GM13976 (cell line): ENCODE data around the gene RAD9A.

Experiments
- DNase-seq: peaks from one replicate; pipeline ENCODE4 v3.0.0; 2012; ENCODE audit warnings: low spot score
- CTCF ChIP-seq: IDR thresholded peaks from 2 replicates; pipeline ENCODE4 v1.5.1; 2012; ENCODE audit warnings: borderline replicate concordance, mild to moderate bottlenecking; ENCODE audit not compliant: insufficient read depth; ENCODE audit errors: extremely low read depth, missing control alignments, control extremely low read depth
- in situ Hi-C: fragments of 300-500 bp; cut with MboI; formaldehyde crosslinking; loops from one replicate; pipeline ENCODE4 v1.12.0; 2022; ENCODE audit warnings: low sequenced_read_pairs, mixed read lengths, inconsistent platforms; ENCODE audit not compliant: unreplicated experiment

Gene RAD9A

GRCh38 chr11:67395555-67396258 is 3.9 kb downstream of the RAD9A start:
- in situ Hi-C loops: no loop called here
- TF ChIP-seq CTCF: no peak
- DNase-seq: no peak

GRCh38 chr11:67396259-67396581 is 4.4 kb downstream of the RAD9A start:
- TF ChIP-seq CTCF: no peak
- DNase-seq: no peak
- in situ Hi-C loops: no loop called here

GRCh38 chr11:67396587-67397389 is 5.0 kb downstream of the RAD9A start:
- no peak for TF ChIP-seq CTCF
- DNase-seq: no peak
- in situ Hi-C loops: no loop called here

- in situ Hi-C loops: no loop called here
- TF ChIP-seq CTCF: no peak
- no peak for DNase-seq
Measured at GRCh38 chr11:67397536-67397935, 5.8 kb downstream of the RAD9A start.

GRCh38 chr11:67397986-67398660 is 6.3 kb downstream of the RAD9A start:
- in situ Hi-C loops: no loop called here
- DNase-seq: no peak
- no peak for TF ChIP-seq CTCF

GRCh38 chr11:67398661-67399563 is 7.1 kb downstream of the RAD9A start:
- in situ Hi-C loops: no loop called here
- TF ChIP-seq CTCF: no peak
- no peak for DNase-seq
